HEK293T (cell line): ENCODE measurements around the gene KNL1.

Experiments
- CTCF ChIA-PET: fragments of 350-600 bp; formaldehyde crosslinking; extraction: SDS; loops from one replicate; lab custom pipeline; 2021; ENCODE audit warnings: antibody characterized with exemption, inconsistent platforms; lab: Yijun Ruan, JAX
- POLR2A ChIA-PET: fragments of 350-600 bp; formaldehyde crosslinking; extraction: SDS; loops from one replicate; lab custom pipeline; 2020; ENCODE audit warnings: antibody characterized with exemption, inconsistent platforms; lab: Yijun Ruan, JAX
- DNase-seq: peaks from one replicate; pipeline ENCODE4 v3.0.0; 2012; ENCODE audit warnings: mixed read lengths; ENCODE audit errors: extremely low spot score
- ARNT ChIP-seq: fragments of 450-650 bp; IDR thresholded peaks from 2 replicates; pipeline ENCODE4 v1.6.1; 2017; ENCODE audit warnings: mild to moderate bottlenecking
- BHLHE40 ChIP-seq: fragments of 450-650 bp; IDR thresholded peaks from 2 replicates; pipeline ENCODE4 v1.6.1; 2016; ENCODE audit warnings: mild to moderate bottlenecking, moderate library complexity, borderline replicate concordance
- CTBP1 ChIP-seq: fragments of 450-650 bp; IDR thresholded peaks from 2 replicates; pipeline ENCODE4 v1.6.1; 2016; ENCODE audit warnings: borderline replicate concordance
- ELF4 ChIP-seq: fragments of 450-650 bp; IDR thresholded peaks from 2 replicates; pipeline ENCODE4 v1.6.1; 2017; ENCODE audit warnings: antibody characterized with exemption
- FOXA1 ChIP-seq: fragments of 450-650 bp; IDR thresholded peaks from 2 replicates; pipeline ENCODE4 v1.6.1; 2016; ENCODE audit warnings: mild to moderate bottlenecking
- FOXK2 ChIP-seq: fragments of 450-650 bp; IDR thresholded peaks from 2 replicates; pipeline ENCODE4 v1.6.1; 2016; ENCODE audit warnings: mild to moderate bottlenecking
- FOXM1 ChIP-seq: fragments of 450-650 bp; IDR thresholded peaks from 2 replicates; pipeline ENCODE4 v1.6.1; 2017; ENCODE audit warnings: mild to moderate bottlenecking, borderline replicate concordance
- HDGF ChIP-seq: fragments of 450-650 bp; IDR thresholded peaks from 2 replicates; pipeline ENCODE4 v1.6.1; 2017; ENCODE audit warnings: antibody characterized with exemption, borderline replicate concordance
- L3MBTL2 ChIP-seq: fragments of 450-650 bp; conservative IDR thresholded peaks from 2 replicates; pipeline ENCODE4 v1.6.1; 2016; ENCODE audit warnings: mild to moderate bottlenecking
- LEF1 ChIP-seq: fragments of 450-650 bp; IDR thresholded peaks from 2 replicates; pipeline ENCODE4 v1.6.1; 2017; ENCODE audit warnings: mild to moderate bottlenecking, borderline replicate concordance
- NFRKB ChIP-seq: fragments of 450-650 bp; IDR thresholded peaks from 2 replicates; pipeline ENCODE4 v1.6.1; 2016; ENCODE audit warnings: mild to moderate bottlenecking, moderate library complexity
- SP1 ChIP-seq: fragments of 450-650 bp; IDR thresholded peaks from 2 replicates; pipeline ENCODE4 v1.6.1; 2017
- SUZ12 ChIP-seq: fragments of 450-650 bp; IDR thresholded peaks from 2 replicates; pipeline ENCODE4 v1.6.1; 2016; ENCODE audit warnings: mild to moderate bottlenecking
- TARDBP ChIP-seq: fragments of 450-650 bp; IDR thresholded peaks from 2 replicates; pipeline ENCODE4 v1.6.1; 2016
- ZNF384 ChIP-seq: fragments of 450-650 bp; IDR thresholded peaks from 2 replicates; pipeline ENCODE4 v1.6.1; 2016
- TF ChIP-seq, protein P1 (sequence below): fragments of 450-650 bp; IDR thresholded peaks from 2 replicates; pipeline ENCODE4 v1.6.1; 2016

The KNL1 gene

DNA sequence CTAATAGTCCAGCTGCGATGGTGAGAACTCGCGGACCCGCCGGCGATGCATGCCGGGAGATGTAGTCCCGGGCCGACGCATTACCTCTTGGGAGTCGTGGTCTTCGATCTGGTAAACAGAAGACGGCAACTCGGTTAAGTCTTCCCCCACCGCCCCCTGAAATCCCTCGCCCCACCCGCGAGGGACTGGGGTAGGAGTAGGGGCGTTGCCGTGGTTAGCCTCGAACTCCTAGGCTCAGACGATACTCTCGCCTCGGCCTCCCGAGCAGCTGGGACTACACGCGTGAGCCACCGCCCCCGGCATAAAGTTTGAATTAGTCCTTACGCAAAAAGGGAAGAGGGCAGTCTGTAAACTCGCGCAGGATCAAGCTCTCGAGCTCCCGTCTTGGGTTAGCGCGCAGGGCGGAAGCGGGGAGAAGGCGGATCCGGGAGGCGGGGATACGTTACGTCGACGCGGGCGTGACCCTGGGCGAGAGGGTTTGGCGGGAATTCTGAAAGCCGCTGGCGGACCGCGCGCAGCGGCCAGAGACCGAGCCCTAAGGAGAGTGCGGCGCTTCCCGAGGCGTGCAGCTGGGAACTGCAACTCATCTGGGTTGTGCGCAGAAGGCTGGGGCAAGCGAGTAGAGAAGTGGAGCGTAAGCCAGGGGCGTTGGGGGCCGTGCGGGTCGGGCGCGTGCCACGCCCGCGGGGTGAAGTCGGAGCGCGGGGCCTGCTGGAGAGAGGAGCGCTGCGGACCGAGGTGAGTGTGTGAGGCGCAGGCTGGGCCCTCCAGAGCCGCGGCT, 100.8 kb downstream of the KNL1 start, which contains the start of gene RAD51:
RAD51 (plus strand) TSS at position 487 of the 781 bp plus-strand sequence. CDS start 3,585 bp downstream, outside the sequence.
- CTCF ChIA-PET: interaction anchor here (0.6 to 1.2 kb wide), 5 partner anchors 11 to 163 kb away, joined by 3 to 8 read pairs (median 4); no protein-coding TSS in a partner anchor

DNA sequence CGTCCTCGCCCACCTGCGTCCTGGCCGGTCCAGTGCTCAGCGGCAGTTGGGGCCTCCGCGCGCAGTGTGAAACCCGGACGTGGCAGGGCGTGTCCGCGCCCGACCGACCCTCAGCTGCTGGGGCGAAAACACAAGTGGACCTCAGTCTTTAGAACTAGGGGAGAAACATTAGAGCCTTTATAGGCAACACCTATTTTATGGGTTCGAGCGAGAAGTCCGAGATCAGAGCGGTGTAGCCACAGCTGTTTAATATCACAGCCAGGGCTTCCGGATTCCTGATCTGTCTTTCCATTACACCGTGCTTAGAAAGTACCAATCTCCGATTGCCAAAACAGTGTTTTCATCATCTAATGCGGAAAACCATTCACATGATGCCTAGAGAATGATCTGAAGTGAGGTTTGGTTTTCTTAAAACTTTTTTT, 101.4 kb downstream of the KNL1 start:
- TF ChIP-seq HDGF: no peak
- TF ChIP-seq TARDBP: no peak
- TF ChIP-seq SP1: no peak
- TF ChIP-seq, protein P1, sequence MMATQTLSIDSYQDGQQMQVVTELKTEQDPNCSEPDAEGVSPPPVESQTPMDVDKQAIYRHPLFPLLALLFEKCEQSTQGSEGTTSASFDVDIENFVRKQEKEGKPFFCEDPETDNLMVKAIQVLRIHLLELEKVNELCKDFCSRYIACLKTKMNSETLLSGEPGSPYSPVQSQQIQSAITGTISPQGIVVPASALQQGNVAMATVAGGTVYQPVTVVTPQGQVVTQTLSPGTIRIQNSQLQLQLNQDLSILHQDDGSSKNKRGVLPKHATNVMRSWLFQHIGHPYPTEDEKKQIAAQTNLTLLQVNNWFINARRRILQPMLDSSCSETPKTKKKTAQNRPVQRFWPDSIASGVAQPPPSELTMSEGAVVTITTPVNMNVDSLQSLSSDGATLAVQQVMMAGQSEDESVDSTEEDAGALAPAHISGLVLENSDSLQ: no peak
- no peak for TF ChIP-seq FOXM1
- no peak; the same call in 1 of the 2 replicates for TF ChIP-seq ELF4
- TF ChIP-seq ARNT: no peak
- TF ChIP-seq ZNF384: no peak
- no peak for TF ChIP-seq FOXK2
- TF ChIP-seq FOXA1: no peak
- no peak for TF ChIP-seq L3MBTL2
- no peak for TF ChIP-seq BHLHE40
- no peak for TF ChIP-seq SUZ12
- no peak for TF ChIP-seq NFRKB
- TF ChIP-seq CTBP1: no peak
- no peak for TF ChIP-seq LEF1
- POLR2A ChIA-PET: interaction anchor here (0.6 to 2.4 kb wide), 14 partner anchors 10 to 258 kb away, joined by 3 to 9 read pairs (median 6); partner anchors contain the start of genes CHAC1, DNAJC17, RPUSD2 and VPS18
- DNase-seq: no peak
- CTCF ChIA-PET: interaction anchor here (0.6 to 1.2 kb wide), 3 partner anchors 11 to 18 kb away, joined by 3 to 5 read pairs (median 4); no protein-coding TSS in a partner anchor

More for the DNA sequence above, 100.8 kb downstream of the KNL1 start, which contains the start of gene RAD51:
- peak; percentile 87 for TF ChIP-seq L3MBTL2
- TF ChIP-seq FOXM1: no peak
- POLR2A ChIA-PET: interaction anchor here (0.6 to 2.4 kb wide), 20 partner anchors 9 to 258 kb away, joined by 3 to 9 read pairs (median 6); partner anchors contain the start of genes CHAC1, DNAJC17, RPUSD2 and VPS18
- DNase-seq: peak; percentile 82

GRCh38 chr15:40696228-40696627, 102.2 kb downstream of the KNL1 start:
- TF ChIP-seq ARNT (no peak), BHLHE40 (no peak), NFRKB (no peak), TARDBP (no peak), FOXM1 (no peak), SUZ12 (no peak), LEF1 (no peak), CTBP1 (no peak), SP1 (no peak), ZNF384 (no peak), L3MBTL2 (no peak), HDGF (no peak)
- TF ChIP-seq, protein P1: no peak
- DNase-seq: no peak
- POLR2A ChIA-PET: no interaction called here
- CTCF ChIA-PET: no interaction called here

DNA sequence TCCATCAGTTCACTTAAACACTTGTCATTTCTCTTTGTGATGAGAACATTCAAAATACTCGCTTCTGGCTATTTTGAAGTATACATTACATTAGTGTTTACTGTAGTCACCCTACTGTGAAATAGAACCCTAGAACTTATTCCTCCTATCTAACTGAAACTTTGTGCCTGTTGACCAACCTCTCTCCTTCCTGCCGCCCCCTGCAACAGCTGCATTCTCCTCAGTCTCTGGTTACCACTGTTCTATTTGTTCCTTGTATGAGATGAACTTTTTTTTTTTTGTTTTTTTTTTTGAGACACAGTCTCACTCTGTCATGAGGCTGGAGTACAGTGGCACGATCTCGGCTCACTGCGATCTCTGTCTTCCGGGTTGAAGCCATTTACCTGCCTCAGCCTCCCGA, 103.9 kb downstream of the KNL1 start:
- ChIA-PET CTCF (no interaction called here), POLR2A (no interaction called here)
- no peak for TF ChIP-seq ZNF384
- DNase-seq: no peak

DNA sequence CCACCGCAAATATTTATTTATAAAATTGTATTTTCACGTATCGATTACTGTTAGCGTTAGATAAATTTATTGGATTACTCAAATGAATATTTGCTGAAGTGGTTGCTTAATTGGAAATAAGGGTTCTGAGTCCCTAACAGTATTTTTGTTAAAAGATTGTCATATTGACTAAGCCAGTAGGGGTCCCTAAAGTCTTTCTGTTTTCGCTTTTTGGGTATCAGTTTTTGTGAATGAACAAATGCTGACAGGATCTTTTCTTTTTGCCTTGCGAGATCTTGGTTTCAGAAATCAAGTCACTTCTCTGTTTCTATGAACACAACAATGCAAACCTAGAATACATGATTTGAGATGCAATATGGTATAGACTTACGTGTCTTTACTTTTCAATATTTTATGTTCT, 108.0 kb downstream of the KNL1 start:
- CTCF ChIA-PET: no interaction called here
- TF ChIP-seq LEF1 (no peak), L3MBTL2 (no peak), SUZ12 (no peak), SP1 (no peak), CTBP1 (no peak), ZNF384 (no peak)
- POLR2A ChIA-PET: no interaction called here
- DNase-seq: no peak

DNA sequence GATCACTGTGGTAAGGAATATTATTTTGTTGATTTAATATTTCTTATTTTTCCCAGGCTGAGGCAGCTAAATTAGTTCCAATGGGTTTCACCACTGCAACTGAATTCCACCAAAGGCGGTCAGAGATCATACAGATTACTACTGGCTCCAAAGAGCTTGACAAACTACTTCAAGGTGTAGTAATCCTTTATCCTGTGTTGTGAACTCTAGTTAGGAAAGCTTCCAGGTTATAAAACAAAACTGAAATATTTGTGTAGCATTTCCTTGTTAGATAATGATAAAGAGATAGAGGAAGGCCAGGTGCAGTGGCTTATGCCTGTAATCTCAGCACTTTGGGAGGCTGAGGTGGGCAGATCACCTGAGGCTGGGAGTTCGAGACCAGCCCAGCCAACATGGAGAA, 112.1 kb downstream of the KNL1 start:
- no peak for TF ChIP-seq SUZ12
- no peak for TF ChIP-seq ELF4
- TF ChIP-seq FOXA1: no peak
- TF ChIP-seq LEF1: no peak
- TF ChIP-seq HDGF: no peak
- TF ChIP-seq FOXK2: no peak
- TF ChIP-seq L3MBTL2: no peak
- TF ChIP-seq CTBP1: no peak
- TF ChIP-seq, protein P1: no peak
- TF ChIP-seq BHLHE40: no peak
- no peak for TF ChIP-seq FOXM1
- no peak for TF ChIP-seq ZNF384
- TF ChIP-seq ARNT: no peak
- no peak for TF ChIP-seq SP1
- TF ChIP-seq NFRKB: no peak
- no peak for TF ChIP-seq TARDBP
- ChIA-PET POLR2A (interaction anchor here (1.1 to 1.4 kb wide), 2 partner anchors 11 to 57 kb away, joined by 3 to 7 read pairs; partner anchors contain the start of genes GCHFR and RAD51), CTCF (interaction anchor here (1.0 kb wide), 1 partner anchor 11 kb away, joined by 4 read pairs; the partner anchor contains the start of gene RAD51)
- DNase-seq: no peak
